Body of pancreas (tissue), 4 donors: ENCODE measurements around the gene SYCN. TPM values are rescaled to one million over a fixed set of nuclear protein-coding genes. Genes with fewer than 3 reads are reported as not detected.

ENCODE experiments used
- ATAC-seq: fragments of 150-250 bp; one replicate; pipeline ENCODE4 v1.9.1; 2016
- DNase-seq, 4 donors: peaks; one replicate each; pipeline ENCODE4 v3.0.0-alpha.2; 2019
- H3K27ac ChIP-seq, 4 donors: fragments of 200-600 bp; sonication (generic); 1 replicate in 3 of 4; 2 replicates in 1 of 4; pipeline versions ENCODE4 v1.5.1 to v1.6.1; 2016 to 2019; ENCODE audit warnings: mild to moderate bottlenecking in 1 of 4, mixed read lengths in 1 of 4, moderate library complexity in 1 of 4
- H3K27me3 ChIP-seq, 2 donors: fragments of 200-600 bp; sonication (generic); one replicate each; pipeline ENCODE4 v1.6.0; 2016; ENCODE audit warnings: mild to moderate bottlenecking in 1 of 2
- H3K36me3 ChIP-seq, 2 donors: fragments of 200-600 bp; sonication (generic); replicated peaks in 1 of 2; 2 replicates each; pipeline ENCODE4 v1.5.1; 2016; ENCODE audit warnings: low read depth in 2 of 2; ENCODE audit not compliant: insufficient read depth in 1 of 2
- H3K4me1 ChIP-seq: fragments of 200-600 bp; sonication (generic); one replicate; pipeline ENCODE4 v1.6.0; 2016
- H3K4me3 ChIP-seq, 2 donors: fragments of 200-600 bp; sonication (generic); 1 replicate in 1 of 2; 2 replicates in 1 of 2; pipeline ENCODE4 v1.5.1; 2016 to 2019
- H3K9me3 ChIP-seq, 3 donors: fragments of 200-600 bp; sonication (generic); 1 replicate in 2 of 3; 2 replicates in 1 of 3; pipeline ENCODE4 v1.5.1; 2016
- POLR2A ChIP-seq, 3 donors: fragments of 450-650 bp; IDR thresholded peaks; one replicate each; pipeline ENCODE4 v1.6.1; 2016; ENCODE audit warnings: antibody characterized with exemption in 3 of 3, mild to moderate bottlenecking in 2 of 3
- WGBS, 2 donors: methylation state at CpG; one replicate each; pipeline ENCODE4 v1.1.5; 2017; 5-methylcytosine and 5-hydroxymethylcytosine counted together
- intact Hi-C: fragments of 100-400 bp; cut with DNase I; formaldehyde crosslinking; loops from one replicate; pipeline ENCODE4 v1.15.1; 2023
- total RNA-seq, 2 donors: library from RNA; depleted of rRNA; stranded (reverse); fragments of >200 nt; gene quantifications; one replicate each; pipeline ENCODE4 v1.1.0, GENCODE V29; 2016
- TF ChIP-seq, protein P1 (sequence below), 7 experiments: fragments of 450-650 bp in 4 of 7; fragments of 200-600 bp in 3 of 7; sonication (generic) in 3 of 7; IDR thresholded peaks; one replicate each; pipeline ENCODE4 v1.5.1; 2016 to 2019; ENCODE audit warnings: antibody characterized with exemption in 7 of 7

SYCN gene
- total RNA-seq, 2 donors from 2014 or later = 2,614 to 5,793 TPM

DNA sequence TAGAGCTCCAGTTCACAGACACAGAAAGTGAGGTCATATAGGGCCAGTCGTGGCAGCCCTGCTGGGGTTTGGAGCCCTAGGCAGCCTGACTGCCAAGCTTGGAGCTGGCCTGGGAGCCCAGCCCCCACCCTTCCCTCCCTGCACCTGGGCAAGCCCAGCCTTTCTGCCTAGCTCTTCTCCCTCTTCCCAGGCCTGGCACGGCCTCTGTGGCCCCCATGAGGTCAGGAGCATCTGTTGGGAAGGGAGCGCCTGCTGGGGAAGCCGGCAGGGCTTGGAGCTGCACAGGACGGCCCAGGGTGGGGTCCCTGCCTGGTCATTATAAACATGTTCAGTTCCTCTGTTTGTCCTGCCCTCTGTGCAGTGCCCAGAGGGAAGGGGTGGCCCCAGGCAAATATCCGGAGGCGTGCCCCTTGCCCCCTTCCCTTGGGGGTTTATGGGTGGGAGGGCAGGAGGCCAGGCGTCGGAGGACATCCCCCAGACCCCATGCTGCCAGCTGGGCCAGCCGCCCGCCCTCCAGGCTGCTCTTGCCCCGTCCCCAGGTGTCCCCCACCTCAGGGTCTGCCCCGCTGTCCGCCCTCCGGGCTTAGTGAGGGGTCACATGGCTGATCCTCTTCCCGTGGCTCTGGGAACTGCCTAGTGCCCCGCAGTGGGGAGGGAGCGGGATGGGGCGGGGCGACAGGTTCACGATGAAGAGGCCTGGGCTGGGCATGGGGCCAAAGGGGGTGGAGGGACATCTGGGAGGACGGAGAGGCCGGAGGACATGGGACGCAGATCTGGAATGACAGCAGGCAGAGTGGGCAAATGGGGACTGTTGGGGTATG is 37.3 kb downstream of the SYCN start:
- Histone ChIP-seq H3K4me3 (no peak overlapping the region), H3K9me3 (no peaks in the 10 kb centered on the region), H3K27ac (peak overlapping the region; percentile 34 to 83 (median 72)), H3K36me3 (peaks cover 0 to 8% of the 10 kb centered on the region in 2 donors), H3K4me1 (peaks cover 59% of the 10 kb centered on the region), H3K27me3 (no peaks in the 10 kb centered on the region)
- intact Hi-C loops = no loop called here
- TF ChIP-seq, protein P1, sequence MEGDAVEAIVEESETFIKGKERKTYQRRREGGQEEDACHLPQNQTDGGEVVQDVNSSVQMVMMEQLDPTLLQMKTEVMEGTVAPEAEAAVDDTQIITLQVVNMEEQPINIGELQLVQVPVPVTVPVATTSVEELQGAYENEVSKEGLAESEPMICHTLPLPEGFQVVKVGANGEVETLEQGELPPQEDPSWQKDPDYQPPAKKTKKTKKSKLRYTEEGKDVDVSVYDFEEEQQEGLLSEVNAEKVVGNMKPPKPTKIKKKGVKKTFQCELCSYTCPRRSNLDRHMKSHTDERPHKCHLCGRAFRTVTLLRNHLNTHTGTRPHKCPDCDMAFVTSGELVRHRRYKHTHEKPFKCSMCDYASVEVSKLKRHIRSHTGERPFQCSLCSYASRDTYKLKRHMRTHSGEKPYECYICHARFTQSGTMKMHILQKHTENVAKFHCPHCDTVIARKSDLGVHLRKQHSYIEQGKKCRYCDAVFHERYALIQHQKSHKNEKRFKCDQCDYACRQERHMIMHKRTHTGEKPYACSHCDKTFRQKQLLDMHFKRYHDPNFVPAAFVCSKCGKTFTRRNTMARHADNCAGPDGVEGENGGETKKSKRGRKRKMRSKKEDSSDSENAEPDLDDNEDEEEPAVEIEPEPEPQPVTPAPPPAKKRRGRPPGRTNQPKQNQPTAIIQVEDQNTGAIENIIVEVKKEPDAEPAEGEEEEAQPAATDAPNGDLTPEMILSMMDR (IDR thresholded peaks at IDR 0.05) = no peak
- no peak for TF ChIP-seq POLR2A (IDR thresholded peaks at IDR 0.05)
- DNase-seq (peak; percentile 69 to 88 (median 84)), ATAC-seq (peak; percentile 57)
- WGBS, 2 donors = 37 to 41% methylated on average over 20 of the region's 24 CpGs

DNA sequence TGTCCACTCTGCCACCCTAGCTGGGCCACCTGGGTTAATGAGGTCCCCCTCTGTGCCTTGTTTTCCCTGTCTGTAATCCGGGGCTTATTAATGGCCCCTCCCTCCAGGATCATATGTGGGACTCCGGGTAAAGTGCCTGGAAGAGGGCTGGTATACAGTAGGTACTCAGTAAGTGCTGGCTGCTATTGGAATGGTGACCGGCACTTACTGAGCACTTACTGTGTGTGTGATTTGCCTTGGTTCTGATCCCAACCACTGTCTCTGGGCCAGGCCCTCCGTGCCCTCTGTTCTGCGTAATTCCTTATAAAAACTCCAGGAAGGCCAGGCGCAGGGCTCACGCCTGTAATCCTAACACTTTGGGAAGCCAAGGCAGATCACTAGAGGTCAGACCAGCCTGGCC is 38.2 kb downstream of the SYCN start:
- Histone ChIP-seq H3K27me3 (no peaks in the 10 kb centered on the region), H3K27ac (peak overlapping the region in 3 of 4 donors; percentile 72 to 83 (median 73)), H3K36me3 (peaks cover 0 to 4% of the 10 kb centered on the region in 2 donors), H3K4me1 (peaks cover 62% of the 10 kb centered on the region), H3K4me3 (no peak overlapping the region), H3K9me3 (no peaks in the 10 kb centered on the region)
- DNase-seq (no peak), ATAC-seq (no peak)
- intact Hi-C loops = no loop called here
- WGBS, 2 donors = 92 to 100% methylated on average over 6 to 7 of the region's 7 CpGs
- TF ChIP-seq, protein P1 (IDR thresholded peaks at IDR 0.05) = no peak

GRCh38 chr19:39164289-39164688 is 39.8 kb downstream of the SYCN start:
- no peak for TF ChIP-seq POLR2A (IDR thresholded peaks at IDR 0.05)
- 81 to 95% methylated on average over 6 of the region's 6 CpGs for WGBS, 2 donors
- ATAC-seq (no peak), DNase-seq (no peak)
- Histone ChIP-seq H3K27me3 (no peaks in the 10 kb centered on the region), H3K27ac (no peak overlapping the region), H3K36me3 (no peaks in the 10 kb centered on the region), H3K9me3 (no peaks in the 10 kb centered on the region), H3K4me3 (no peak overlapping the region), H3K4me1 (peaks cover 76% of the 10 kb centered on the region)
- intact Hi-C loops = no loop called here

- Histone ChIP-seq H3K4me1 (peaks cover 76% of the 10 kb centered on the region), H3K36me3 (no peaks in the 10 kb centered on the region), H3K4me3 (no peak overlapping the region), H3K27ac (peak overlapping the region in 1 of 4 donors; percentile 38), H3K27me3 (no peaks in the 10 kb centered on the region), H3K9me3 (no peaks in the 10 kb centered on the region)
- TF ChIP-seq, protein P1 (IDR thresholded peaks at IDR 0.05) = no peak
- TF ChIP-seq POLR2A (IDR thresholded peaks at IDR 0.05) = no peak
- WGBS, 2 donors = 40 to 50% methylated on average over 9 of the region's 9 CpGs
- DNase-seq (peak; percentile 38 to 75 (median 50)), ATAC-seq (no peak)
- intact Hi-C loops = no loop called here
These were observed 40.4 kb downstream of the SYCN start for GRCh38 chr19:39163621-39164020.

DNA sequence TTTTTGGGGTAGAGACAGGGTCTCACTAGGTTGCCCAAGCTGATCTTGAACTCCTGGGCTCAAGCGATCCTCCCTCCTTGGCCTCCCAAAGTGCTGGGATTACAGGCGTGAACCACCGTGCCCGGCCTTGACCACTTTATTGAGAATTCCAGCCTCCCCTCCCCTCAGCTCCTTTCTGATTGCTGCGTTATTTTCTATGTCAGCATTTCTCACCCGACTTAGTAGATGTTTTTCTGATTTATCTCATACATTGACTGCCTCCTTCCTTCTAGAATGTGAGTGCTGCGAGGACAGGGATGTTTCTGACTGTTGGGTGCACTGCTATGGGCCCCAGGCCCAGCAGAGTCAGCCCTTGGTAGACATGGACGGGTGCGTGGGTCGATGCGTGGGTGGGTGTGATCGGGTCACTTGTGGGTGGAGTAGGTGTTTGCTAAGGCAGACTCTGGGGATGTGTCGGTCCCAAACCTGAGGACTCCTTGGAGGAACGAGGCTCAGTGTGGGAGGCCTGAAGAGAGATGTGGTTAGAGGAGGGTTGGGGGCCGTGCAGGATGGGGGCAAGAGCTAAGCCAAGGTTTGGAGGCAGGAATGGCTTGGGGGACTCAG is 41.5 kb downstream of the SYCN start:
- DNase-seq = no peak
- H3K27me3 ChIP-seq = no peaks in the 10 kb centered on the region

More for the DNA sequence above, 41.5 kb downstream of the SYCN start:
- H3K4me3 ChIP-seq = no peak overlapping the region
- 77% methylated on average over 15 of the region's 15 CpGs for WGBS, 2 donors
- no peak overlapping the region for H3K27ac ChIP-seq
- ATAC-seq = no peak
- H3K36me3 ChIP-seq = no peaks in the 10 kb centered on the region
- peaks cover 76% of the 10 kb centered on the region for H3K4me1 ChIP-seq
- TF ChIP-seq POLR2A (IDR thresholded peaks at IDR 0.05) = no peak
- TF ChIP-seq, protein P1 (IDR thresholded peaks at IDR 0.05) = no peak
- no peaks in the 10 kb centered on the region for H3K9me3 ChIP-seq
- intact Hi-C loops = no loop called here
